BLaER1 treated with 17β-estradiol and CSF1 and Interleukin-3, amounts not matched to agents 10 nM and 100 nM (cell line): ENCODE data around the gene MTUS2.

Experiments used
- H3K27ac ChIP-seq, 11 experiments: shearing (Covaris generic); formaldehyde crosslinking; 2 replicates each; pipeline ENCODE4 v1.8.1; 2022
- H3K27me3 ChIP-seq, 11 experiments: shearing (Covaris generic); formaldehyde crosslinking; 2 replicates each; pipeline ENCODE4 v1.8.1; 2022
- H3K36me3 ChIP-seq, 11 experiments: shearing (Covaris generic); formaldehyde crosslinking; 2 replicates each; pipeline ENCODE4 v1.8.1; 2022
- H3K4me1 ChIP-seq, 10 experiments: shearing (Covaris generic); formaldehyde crosslinking; 2 replicates each; pipeline ENCODE4 v1.8.1; 2022
- H3K4me2 ChIP-seq, 11 experiments: shearing (Covaris generic); formaldehyde crosslinking; 2 replicates each; pipeline ENCODE4 v1.8.1; 2022
- H3K4me3 ChIP-seq, 10 experiments: shearing (Covaris generic); formaldehyde crosslinking; 2 replicates each; pipeline ENCODE4 v1.8.1; 2022
- H3K9ac ChIP-seq, 11 experiments: shearing (Covaris generic); formaldehyde crosslinking; 2 replicates each; pipeline ENCODE4 v1.8.1; 2022
- H3K9me3 ChIP-seq, 11 experiments: shearing (Covaris generic); formaldehyde crosslinking; replicated peaks in 1 of 11; 2 replicates each; pipeline ENCODE4 v1.8.1; 2022
- H4K20me1 ChIP-seq, 11 experiments: shearing (Covaris generic); formaldehyde crosslinking; 2 replicates each; pipeline ENCODE4 v1.8.1; 2022
- Cebpa-rat ChIP-seq, 11 experiments: shearing (Covaris generic); IDR thresholded peaks; 2 replicates each; pipeline ENCODE4 v1.8.1; 2022

MTUS2 gene

DNA sequence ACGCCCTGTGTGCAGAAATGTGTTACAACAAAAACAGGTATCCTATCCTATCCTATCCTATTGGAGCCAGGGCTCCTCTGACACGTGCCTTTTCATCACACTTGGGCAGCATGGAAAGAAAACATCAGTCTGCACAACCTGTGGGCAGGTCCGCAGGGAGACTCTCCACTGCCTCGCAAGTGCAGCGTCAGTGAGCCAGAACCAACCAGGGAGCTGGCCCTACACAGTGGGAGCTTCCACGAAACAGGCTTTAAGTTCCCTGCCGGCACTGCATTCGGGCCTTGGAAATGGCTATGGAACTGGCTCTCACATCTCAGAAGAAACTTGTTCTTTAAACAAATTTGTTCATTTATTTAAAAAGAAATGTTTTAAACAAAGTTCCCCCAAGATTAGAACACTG lies 725.8 kb downstream of the MTUS2 start:
- Histone ChIP-seq H3K4me1 (peaks cover 0 to 21% (median 5%) of the 10 kb centered on the region in 10 experiments; a peak in 7 of 20 replicates), H3K4me2 (no peak overlapping the region), H3K9ac (no peak overlapping the region), H4K20me1 (peaks cover 78 to 100% (median 92%) of the 10 kb centered on the region in 11 experiments; a peak in 21 of 22 replicates), H3K27me3 (no peaks in the 10 kb centered on the region), H3K36me3 (peaks cover 70 to 94% (median 84%) of the 10 kb centered on the region in 11 experiments), H3K27ac (no peak overlapping the region), H3K9me3 (no peaks in the 10 kb centered on the region), H3K4me3 (no peak overlapping the region)
- no peak for TF ChIP-seq Cebpa-rat (IDR thresholded peaks at IDR 0.05)

DNA sequence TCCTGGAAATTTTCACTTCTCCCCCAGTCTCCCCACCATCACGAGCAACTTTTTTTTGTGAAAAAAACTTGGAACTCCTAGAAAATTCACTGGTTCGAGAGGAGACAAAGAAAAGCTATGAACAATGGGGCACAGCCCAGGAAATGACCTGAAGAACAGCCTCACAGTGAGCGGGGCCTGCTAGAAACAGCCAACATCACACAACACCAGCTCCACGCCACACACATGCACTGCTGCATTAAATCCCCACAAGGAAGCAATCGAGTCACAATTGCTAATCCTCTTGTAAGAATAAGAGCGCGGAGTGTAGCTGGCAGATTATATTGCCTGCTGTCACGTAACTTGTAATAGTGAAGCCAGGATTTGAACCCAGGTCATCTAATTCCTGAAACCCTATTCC lies 726.5 kb downstream of the MTUS2 start:
- TF ChIP-seq Cebpa-rat (IDR thresholded peaks at IDR 0.05): no peak
- no peak overlapping the region for H3K4me2 ChIP-seq
- no peak overlapping the region for H3K4me3 ChIP-seq
- peaks cover 70 to 94% (median 86%) of the 10 kb centered on the region in 11 experiments for H3K36me3 ChIP-seq
- H3K9ac ChIP-seq: no peak overlapping the region
- peaks cover 73 to 100% (median 92%) of the 10 kb centered on the region in 11 experiments; a peak in 21 of 22 replicates for H4K20me1 ChIP-seq
- H3K4me1 ChIP-seq: peaks cover 0 to 27% (median 3%) of the 10 kb centered on the region in 10 experiments; a peak in 7 of 20 replicates
- H3K9me3 ChIP-seq: no peaks in the 10 kb centered on the region
- no peaks in the 10 kb centered on the region for H3K27me3 ChIP-seq
- no peak overlapping the region for H3K27ac ChIP-seq

DNA sequence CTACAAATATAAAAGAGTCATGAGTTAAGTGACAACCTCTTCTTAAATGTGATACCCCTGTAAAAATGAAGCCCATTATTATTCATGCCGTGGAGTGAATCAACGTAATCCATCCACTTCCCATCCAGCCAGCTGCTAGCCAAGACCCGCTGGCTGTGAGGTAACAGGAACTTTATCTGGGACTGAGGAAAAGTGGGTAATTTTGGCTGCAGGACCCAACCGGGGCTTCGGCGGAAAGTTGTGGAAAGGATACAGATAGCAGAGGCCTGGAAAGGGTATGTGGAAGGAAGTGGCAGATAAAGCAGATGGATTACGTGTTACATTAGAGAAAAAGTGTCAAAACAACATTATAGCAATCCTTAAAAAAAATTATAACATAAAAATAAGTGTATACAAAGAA lies 727.0 kb downstream of the MTUS2 start:
- Histone ChIP-seq H3K27me3 (no peaks in the 10 kb centered on the region), H3K27ac (no peak overlapping the region), H3K36me3 (peaks cover 75 to 94% (median 88%) of the 10 kb centered on the region in 11 experiments), H3K4me3 (no peak overlapping the region), H3K9ac (no peak overlapping the region), H4K20me1 (peaks cover 73 to 100% (median 93%) of the 10 kb centered on the region in 11 experiments; a peak in 21 of 22 replicates), H3K4me1 (peaks cover 0 to 27% (median 3%) of the 10 kb centered on the region in 10 experiments; a peak in 7 of 20 replicates), H3K9me3 (no peaks in the 10 kb centered on the region), H3K4me2 (no peak overlapping the region)
- TF ChIP-seq Cebpa-rat (IDR thresholded peaks at IDR 0.05): no peak

DNA sequence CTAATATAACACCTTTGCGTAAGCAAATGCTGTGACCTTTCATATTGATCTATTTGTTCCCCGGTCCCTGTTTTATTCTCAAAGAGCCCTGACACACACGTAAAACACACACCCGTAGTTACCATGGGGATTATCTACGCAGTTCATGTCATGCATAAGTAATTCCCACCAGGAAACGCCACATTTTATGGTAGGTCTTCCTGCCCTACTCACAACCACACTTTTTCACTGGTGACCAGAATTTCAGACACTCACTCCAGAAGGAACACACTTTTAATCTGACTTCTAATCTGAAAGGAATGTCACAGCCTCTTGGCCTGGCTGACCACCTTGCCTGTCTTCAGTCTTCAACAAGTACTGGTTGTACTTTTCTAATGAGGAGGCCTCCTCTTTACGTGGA lies 728.6 kb downstream of the MTUS2 start:
- Histone ChIP-seq H3K36me3 (peaks cover 83 to 99% (median 96%) of the 10 kb centered on the region in 11 experiments), H3K27me3 (no peaks in the 10 kb centered on the region), H4K20me1 (peaks cover 65 to 100% (median 89%) of the 10 kb centered on the region in 11 experiments; a peak in 20 of 22 replicates)

DNA sequence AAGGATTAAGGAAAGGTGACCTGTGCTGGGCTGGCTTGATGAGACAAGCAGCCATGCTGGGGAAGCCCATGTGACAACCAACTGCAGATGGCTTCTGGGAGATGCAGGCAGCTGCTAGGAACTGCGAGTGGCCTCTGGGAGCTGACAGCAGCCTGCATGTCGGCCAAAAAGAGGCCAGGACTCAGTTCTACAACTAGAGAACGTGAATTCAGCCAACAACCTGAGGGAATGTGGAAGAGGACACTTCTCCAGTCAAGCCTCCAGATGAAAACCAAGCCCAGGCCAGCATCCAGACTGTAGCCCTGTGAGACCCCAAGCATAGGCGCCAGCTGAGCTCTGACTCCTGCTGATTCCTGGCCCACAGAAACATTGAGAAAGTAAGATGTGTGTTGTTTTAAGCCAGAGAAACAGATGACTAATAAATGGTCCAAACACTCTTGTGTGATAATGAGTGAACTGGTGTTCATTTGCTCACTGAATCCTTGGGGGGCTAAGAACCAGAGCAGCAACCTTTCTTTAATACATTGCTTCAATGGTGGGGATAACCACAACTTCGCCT lies 730.4 kb downstream of the MTUS2 start:
- peaks cover 83 to 95% (median 93%) of the 10 kb centered on the region in 11 experiments for H3K36me3 ChIP-seq
- H3K9me3 ChIP-seq: no peaks in the 10 kb centered on the region
- H3K27me3 ChIP-seq: no peaks in the 10 kb centered on the region
- H3K4me3 ChIP-seq: no peak overlapping the region
- H3K27ac ChIP-seq: no peak overlapping the region
- no peak overlapping the region for H3K9ac ChIP-seq
- H3K4me2 ChIP-seq: no peak overlapping the region
- H4K20me1 ChIP-seq: peaks cover 52 to 100% (median 83%) of the 10 kb centered on the region in 11 experiments; a peak in 20 of 22 replicates
- H3K4me1 ChIP-seq: peaks cover 0 to 15% (median 0%) of the 10 kb centered on the region in 10 experiments; a peak in 4 of 20 replicates
- TF ChIP-seq Cebpa-rat (IDR thresholded peaks at IDR 0.05): no peak

More for the DNA sequence above, 728.6 kb downstream of the MTUS2 start:
- Histone ChIP-seq H3K9ac (no peak overlapping the region), H3K27ac (no peak overlapping the region), H3K4me2 (no peak overlapping the region), H3K4me3 (no peak overlapping the region), H3K4me1 (peaks cover 0 to 15% (median 0%) of the 10 kb centered on the region in 10 experiments; a peak in 5 of 20 replicates), H3K9me3 (no peaks in the 10 kb centered on the region)
- TF ChIP-seq Cebpa-rat (IDR thresholded peaks at IDR 0.05): no peak

DNA sequence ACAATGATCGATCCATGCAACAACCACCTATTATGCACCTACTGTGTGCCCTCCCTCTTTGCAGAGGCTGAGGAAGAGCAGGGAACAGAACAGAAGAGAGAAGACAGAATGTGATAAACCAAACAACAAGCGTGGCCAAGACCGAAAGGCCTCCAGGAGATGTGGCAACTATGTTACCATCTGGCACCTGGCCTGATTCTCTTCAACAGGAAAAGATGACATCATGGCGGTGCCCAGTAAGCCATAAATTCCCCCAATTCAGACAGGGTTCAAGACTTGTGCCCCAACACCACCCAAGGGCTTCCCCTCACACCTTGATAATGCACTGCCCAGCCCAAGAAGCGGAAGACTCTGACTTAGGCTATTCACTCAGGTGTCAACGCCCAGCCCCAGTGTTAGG lies 731.1 kb downstream of the MTUS2 start:
- no peak for TF ChIP-seq Cebpa-rat (IDR thresholded peaks at IDR 0.05)
- Histone ChIP-seq H3K4me3 (no peak overlapping the region), H3K36me3 (peaks cover 76 to 92% (median 85%) of the 10 kb centered on the region in 11 experiments), H3K27me3 (no peaks in the 10 kb centered on the region), H3K27ac (no peak overlapping the region), H4K20me1 (peaks cover 45 to 100% (median 80%) of the 10 kb centered on the region in 11 experiments; a peak in 20 of 22 replicates), H3K9ac (no peak overlapping the region), H3K4me2 (no peak overlapping the region; a peak in 1 of 22 replicates), H3K9me3 (no peaks in the 10 kb centered on the region), H3K4me1 (peaks cover 0 to 15% (median 0%) of the 10 kb centered on the region in 10 experiments; a peak in 4 of 20 replicates)
